Measurements from ENCODE around the gene GNPDA1. TPM values are rescaled to one million over a fixed set of nuclear protein-coding genes. Genes with fewer than 3 reads are reported as not detected.

Gene GNPDA1
- polyA plus RNA-seq, 1 experiment = 26.3 TPM

DNA sequence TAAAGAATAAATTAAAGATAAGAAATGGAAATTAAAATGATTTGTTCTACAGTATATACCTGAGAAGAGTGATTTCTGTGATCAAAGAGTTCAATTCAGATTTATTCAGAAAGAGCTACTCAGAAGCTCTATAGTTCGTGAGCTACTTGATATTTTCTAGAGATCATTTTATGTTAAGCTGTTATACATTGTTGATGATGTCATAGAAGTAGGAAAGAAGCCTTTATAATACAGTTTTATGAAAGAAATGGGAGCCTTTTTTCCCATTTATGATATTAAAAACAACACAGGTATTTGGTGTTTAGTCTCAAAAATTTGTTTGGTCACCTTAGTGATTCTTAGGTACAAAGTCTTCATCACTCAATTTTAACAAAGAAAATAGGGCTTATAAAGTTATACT lies 23.1 kb downstream of the GNPDA1 start:
- ChIA-PET CTCF (interaction anchor here (0.9 to 11.2 kb wide), 9 partner anchors 10 to 162 kb away, joined by 3 to 165 read pairs (median 11); partner anchors contain the start of gene GNPDA1), POLR2A (interaction anchor here (0.6 kb wide), 1 partner anchor 175 kb away, joined by 3 read pairs; no protein-coding TSS in a partner anchor)
- no peak for DNase-seq (ENCODE audit: low read depth, low spot score)
- TF ChIP-seq, protein P1, sequence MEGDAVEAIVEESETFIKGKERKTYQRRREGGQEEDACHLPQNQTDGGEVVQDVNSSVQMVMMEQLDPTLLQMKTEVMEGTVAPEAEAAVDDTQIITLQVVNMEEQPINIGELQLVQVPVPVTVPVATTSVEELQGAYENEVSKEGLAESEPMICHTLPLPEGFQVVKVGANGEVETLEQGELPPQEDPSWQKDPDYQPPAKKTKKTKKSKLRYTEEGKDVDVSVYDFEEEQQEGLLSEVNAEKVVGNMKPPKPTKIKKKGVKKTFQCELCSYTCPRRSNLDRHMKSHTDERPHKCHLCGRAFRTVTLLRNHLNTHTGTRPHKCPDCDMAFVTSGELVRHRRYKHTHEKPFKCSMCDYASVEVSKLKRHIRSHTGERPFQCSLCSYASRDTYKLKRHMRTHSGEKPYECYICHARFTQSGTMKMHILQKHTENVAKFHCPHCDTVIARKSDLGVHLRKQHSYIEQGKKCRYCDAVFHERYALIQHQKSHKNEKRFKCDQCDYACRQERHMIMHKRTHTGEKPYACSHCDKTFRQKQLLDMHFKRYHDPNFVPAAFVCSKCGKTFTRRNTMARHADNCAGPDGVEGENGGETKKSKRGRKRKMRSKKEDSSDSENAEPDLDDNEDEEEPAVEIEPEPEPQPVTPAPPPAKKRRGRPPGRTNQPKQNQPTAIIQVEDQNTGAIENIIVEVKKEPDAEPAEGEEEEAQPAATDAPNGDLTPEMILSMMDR (IDR thresholded peaks at IDR 0.05; ENCODE audit: low read depth, low read length) = no peak
- no peak overlapping the region for H3K27ac ChIP-seq (ENCODE audit: low read depth, low read length)
- H3K9me3 ChIP-seq (ENCODE audit: control insufficient read depth, insufficient read depth, low read length) = no peaks in the 10 kb centered on the region
- no peak overlapping the region for H3K4me3 ChIP-seq (ENCODE audit: low read depth, low read length)
- no peaks in the 10 kb centered on the region for H3K27me3 ChIP-seq (ENCODE audit: control insufficient read depth, insufficient read depth, low read length)

GRCh38 chr5:141986072-141986471 lies 26.8 kb downstream of the GNPDA1 start:
- ChIA-PET POLR2A (no interaction called here), CTCF (interaction anchor here (1.4 to 2.7 kb wide), 4 partner anchors 18 to 294 kb away, joined by 4 to 15 read pairs (median 8); partner anchors contain the start of gene RNF14)
- H3K27me3 ChIP-seq (ENCODE audit: control insufficient read depth, insufficient read depth, low read length) = no peaks in the 10 kb centered on the region
- no peak for DNase-seq (ENCODE audit: low read depth, low spot score)
- H3K4me3 ChIP-seq (ENCODE audit: low read depth, low read length) = no peak overlapping the region
- H3K9me3 ChIP-seq (ENCODE audit: control insufficient read depth, insufficient read depth, low read length) = no peaks in the 10 kb centered on the region
- H3K27ac ChIP-seq (ENCODE audit: low read depth, low read length) = no peak overlapping the region
- TF ChIP-seq, protein P1 (IDR thresholded peaks at IDR 0.05; ENCODE audit: low read depth, low read length) = no peak

DNA sequence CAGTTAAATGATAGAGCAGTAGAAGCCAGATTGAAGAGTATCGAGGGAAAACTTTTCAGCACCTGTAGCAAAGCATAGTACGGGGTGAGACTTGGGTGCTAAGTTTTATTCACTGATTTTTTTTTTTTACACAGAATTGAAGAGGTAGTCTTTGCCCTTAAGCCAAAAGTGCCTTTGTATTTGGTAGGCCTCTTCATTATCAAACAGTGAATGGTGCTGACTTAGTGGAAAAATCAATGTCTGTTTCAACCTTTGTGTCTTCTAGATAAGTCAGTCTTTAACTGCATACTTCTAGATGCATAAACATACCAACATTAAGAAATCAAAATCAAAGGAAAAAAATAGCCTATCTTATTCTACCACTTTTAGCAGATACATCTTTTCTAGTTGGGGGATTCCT lies 30.2 kb downstream of the GNPDA1 start:
- POLR2A ChIA-PET = no interaction called here
- TF ChIP-seq, protein P1 (IDR thresholded peaks at IDR 0.05; ENCODE audit: low read depth, low read length) = no peak
- no peaks in the 10 kb centered on the region for H3K9me3 ChIP-seq (ENCODE audit: control insufficient read depth, insufficient read depth, low read length)
- CTCF ChIA-PET = interaction anchor here (1.2 kb wide), 1 partner anchor 22 kb away, joined by 3 read pairs; no protein-coding TSS in a partner anchor
- H3K27ac ChIP-seq (ENCODE audit: low read depth, low read length) = no peak overlapping the region
- H3K27me3 ChIP-seq (ENCODE audit: control insufficient read depth, insufficient read depth, low read length) = no peaks in the 10 kb centered on the region
- no peak overlapping the region for H3K4me3 ChIP-seq (ENCODE audit: low read depth, low read length)
- no peak for DNase-seq (ENCODE audit: low read depth, low spot score)

DNA sequence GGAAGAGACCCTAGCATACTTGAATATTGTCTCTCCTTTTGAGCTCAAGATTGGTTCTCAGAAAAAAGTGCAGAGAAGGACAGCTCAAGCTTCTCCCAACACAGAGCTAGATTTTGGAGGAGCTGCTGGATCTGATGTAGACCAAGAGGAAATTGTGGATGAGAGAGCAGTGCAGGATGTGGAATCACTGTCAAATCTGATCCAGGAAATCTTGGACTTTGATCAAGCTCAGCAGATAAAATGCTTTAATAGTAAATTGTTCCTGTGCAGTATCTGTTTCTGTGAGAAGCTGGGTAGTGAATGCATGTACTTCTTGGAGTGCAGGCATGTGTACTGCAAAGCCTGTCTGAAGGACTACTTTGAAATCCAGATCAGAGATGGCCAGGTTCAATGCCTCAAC lies 34.4 kb downstream of the GNPDA1 start:
- ChIA-PET CTCF (interaction anchor here (0.8 to 3.4 kb wide), 5 partner anchors 10 to 735 kb away, joined by 3 to 26 read pairs (median 3); partner anchors contain the start of genes GNPDA1 and RNF14), POLR2A (no interaction called here)
- no peaks in the 10 kb centered on the region for H3K27me3 ChIP-seq (ENCODE audit: control insufficient read depth, insufficient read depth, low read length)
- H3K4me3 ChIP-seq (ENCODE audit: low read depth, low read length) = no peak overlapping the region
- no peak for DNase-seq (ENCODE audit: low read depth, low spot score)
- H3K27ac ChIP-seq (ENCODE audit: low read depth, low read length) = no peak overlapping the region
- H3K9me3 ChIP-seq (ENCODE audit: control insufficient read depth, insufficient read depth, low read length) = no peaks in the 10 kb centered on the region
- TF ChIP-seq, protein P1 (IDR thresholded peaks at IDR 0.05; ENCODE audit: low read depth, low read length) = no peak

DNA sequence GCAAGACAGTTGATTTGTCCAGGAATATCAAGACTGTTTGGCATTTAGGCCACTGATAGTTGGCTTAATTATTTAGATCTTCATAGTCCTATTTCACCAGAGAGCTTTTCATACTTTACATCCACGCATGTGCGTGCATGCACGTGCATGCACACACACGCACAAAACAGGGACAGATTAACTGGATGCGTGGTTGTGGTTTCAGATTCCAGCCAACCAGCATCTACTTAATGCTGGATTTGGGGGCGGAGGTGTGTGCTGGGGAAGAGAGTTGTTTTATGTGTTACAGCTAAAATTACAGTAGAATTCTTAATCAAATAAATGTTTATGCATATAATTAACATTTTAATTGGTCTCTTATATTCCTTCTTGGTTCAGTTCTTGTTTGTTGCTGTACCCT lies 36.7 kb downstream of the GNPDA1 start:
- CTCF ChIA-PET = interaction anchor here (0.6 to 3.4 kb wide), 9 partner anchors 14 to 573 kb away, joined by 3 to 26 read pairs (median 4); partner anchors contain the start of gene GNPDA1
- Histone ChIP-seq H3K27ac (ENCODE audit: low read depth, low read length) (no peak overlapping the region), H3K4me3 (ENCODE audit: low read depth, low read length) (no peak overlapping the region), H3K27me3 (ENCODE audit: control insufficient read depth, insufficient read depth, low read length) (no peaks in the 10 kb centered on the region), H3K9me3 (ENCODE audit: control insufficient read depth, insufficient read depth, low read length) (no peaks in the 10 kb centered on the region)
- TF ChIP-seq, protein P1 (IDR thresholded peaks at IDR 0.05; ENCODE audit: low read depth, low read length) = no peak
- DNase-seq (ENCODE audit: low read depth, low spot score) = no peak
- POLR2A ChIA-PET = interaction anchor here (0.6 to 1.0 kb wide), 2 partner anchors 36 to 164 kb away, joined by 3 to 4 read pairs; no protein-coding TSS in a partner anchor

Measured in AG04450 (cell line).